ENCODE measurements around the gene KRT17.
"Not testable (repeated sequence)": the region's sequence is repeated elsewhere in the genome, so short reads cannot be mapped to it uniquely, and the experiment has no call there.

The KRT17 gene

GRCh38 chr17:41633556-41634199, 9.3 kb upstream of the KRT17 start:
- no peak for DNase-seq

- no peak for DNase-seq
These were observed 8.2 kb upstream of the KRT17 start for GRCh38 chr17:41632482-41633105.

DNA sequence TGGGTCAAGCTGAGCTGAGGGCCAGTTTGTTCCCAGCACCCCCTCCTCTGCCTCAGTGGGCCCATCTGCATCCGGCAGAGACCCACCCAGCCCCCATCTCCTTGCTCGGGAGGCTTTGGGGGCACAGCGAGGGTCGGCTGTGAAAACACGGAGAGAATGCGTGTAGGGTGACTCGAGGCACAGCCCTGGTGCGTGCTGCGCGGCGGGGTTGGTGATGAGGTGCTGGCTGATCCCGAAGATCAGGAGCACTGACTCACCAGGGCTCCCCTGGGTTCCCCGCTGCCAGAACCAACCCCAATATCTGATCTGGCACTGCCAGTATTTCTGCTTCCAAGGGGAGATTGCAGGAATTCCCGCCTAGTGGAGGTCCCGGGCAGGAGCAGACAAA, 7.5 kb upstream of the KRT17 start:
- no peak for DNase-seq

DNA sequence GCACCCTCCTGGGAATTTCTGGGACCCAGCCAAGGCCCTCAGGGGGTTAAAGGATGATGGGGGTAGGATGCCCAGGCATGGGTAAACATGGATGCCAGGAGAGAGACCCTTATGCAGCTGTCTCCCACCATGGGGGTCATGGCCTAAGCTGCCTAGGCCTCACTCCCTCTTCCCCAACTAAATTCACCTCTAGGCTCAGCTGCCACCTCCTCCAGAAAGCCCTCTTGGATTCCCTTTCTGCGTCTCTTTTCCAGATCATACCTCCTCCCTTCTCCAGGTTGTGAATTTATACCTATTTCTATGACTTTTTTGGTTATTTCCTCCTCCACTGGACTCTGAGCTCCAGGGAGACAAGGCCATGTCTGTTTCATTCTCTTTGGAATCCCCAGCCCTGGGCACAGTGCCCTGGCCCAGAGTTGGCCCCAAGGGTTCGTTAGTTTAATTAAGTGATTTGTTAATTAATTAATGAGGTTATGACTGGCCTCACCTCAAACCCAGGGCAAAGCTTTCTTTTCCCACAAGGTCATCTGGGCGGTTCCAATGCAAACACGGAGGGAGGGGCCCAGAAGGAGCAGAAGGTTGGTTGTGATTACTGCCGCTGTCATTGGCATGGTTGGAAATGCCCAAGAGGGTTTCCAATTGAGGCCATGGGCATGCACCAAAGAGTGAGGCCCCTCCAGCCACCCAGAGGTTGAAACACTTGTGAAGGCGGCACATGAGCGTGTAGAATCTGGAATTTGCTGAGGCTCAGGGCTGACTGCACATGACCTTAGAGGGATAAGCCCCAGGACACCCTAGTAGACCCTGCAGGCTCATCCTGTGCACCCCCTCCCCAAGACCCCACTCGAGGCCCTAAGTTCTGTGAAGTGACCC, 6.9 kb upstream of the KRT17 start:
- no peak for DNase-seq

DNA sequence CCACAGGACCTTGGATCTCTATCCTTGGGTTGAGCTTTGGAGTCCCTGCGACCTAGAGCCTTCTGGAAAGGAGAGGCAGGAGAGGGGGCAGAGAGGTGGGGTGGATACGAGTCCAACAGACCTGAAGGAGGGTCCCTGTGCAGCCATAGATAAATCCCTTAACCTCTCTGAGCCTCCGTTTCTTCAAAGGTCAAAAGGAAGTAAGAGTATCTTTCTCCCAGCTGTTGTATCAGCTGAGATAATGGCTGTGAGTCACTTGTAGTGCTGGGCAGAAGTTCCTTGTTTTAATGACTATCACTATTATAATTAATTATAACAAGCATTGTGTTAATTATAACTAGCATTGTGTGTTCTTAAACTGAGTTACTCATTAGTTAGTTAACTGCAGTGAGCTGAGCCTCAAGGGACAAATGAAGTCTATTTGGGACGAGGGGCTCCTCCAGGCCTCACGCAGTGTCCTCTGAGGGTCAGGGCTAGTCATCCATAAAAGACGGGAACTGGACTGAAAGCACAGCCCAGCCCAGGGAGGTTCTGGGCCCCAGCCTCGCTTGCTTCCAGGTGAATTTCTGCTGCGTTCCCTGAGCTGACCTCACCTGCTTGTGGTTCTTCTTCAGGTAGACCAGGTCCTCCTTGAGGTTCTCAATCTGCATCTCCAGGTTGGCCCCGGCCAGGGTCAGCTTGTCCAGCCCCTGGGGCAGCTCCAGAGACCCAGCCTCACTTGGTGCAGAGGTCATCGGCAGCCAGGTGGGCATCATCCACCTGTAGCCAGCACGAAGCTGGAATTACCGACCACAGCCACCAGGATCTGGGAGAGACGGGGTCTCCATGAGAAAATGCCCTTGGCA, 5.7 kb upstream of the KRT17 start:
- no peak for DNase-seq

DNA sequence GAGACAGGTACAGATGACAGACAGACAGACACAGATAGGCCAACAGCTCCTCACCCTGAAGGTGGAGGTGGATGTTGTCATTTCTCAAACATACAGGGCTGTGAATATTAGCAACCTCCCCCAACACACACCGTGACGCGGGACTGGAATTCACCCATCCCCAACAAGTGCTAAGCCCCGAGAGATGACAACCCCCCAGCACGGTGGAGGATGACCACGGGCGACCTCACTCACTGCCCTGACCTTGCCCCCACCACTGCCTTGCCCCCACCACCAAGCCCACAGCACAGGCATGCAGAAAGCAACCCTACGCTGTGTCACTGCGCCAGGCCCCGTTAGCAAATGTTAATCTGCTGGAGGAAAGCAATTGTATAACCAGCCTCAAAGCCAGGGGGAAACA, 4.9 kb upstream of the KRT17 start:
- no peak for DNase-seq

DNA sequence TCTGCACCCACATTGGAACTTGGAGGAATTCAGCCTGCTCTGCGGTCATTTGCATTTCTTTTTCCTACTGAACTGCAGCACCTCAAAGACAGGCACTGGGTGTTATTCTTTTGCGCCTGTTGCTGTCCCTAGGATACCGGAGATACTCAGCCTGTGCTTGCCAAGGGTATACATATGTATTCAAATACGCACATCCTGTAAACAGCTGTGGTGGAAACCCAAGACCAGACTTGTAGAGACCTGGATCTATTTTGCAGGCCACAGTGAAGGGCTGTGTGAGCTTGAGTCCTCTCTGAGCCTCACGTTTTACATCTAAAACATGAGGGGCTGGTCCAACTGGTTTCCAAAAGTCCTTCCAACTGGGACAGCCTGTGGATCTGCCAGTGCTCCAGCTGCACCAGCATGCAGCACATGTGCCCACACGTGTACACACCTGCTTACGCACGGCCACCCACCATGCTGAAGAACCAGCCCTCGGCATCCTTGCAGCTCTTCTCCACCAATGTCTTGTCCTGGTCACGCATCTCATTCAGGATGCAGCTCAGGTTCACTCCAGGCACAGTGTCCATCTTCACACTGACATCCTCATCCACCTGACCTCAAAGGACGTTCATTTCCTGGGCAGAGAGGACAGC, 4.4 kb upstream of the KRT17 start:
- not testable (repeated sequence) for DNase-seq

DNA sequence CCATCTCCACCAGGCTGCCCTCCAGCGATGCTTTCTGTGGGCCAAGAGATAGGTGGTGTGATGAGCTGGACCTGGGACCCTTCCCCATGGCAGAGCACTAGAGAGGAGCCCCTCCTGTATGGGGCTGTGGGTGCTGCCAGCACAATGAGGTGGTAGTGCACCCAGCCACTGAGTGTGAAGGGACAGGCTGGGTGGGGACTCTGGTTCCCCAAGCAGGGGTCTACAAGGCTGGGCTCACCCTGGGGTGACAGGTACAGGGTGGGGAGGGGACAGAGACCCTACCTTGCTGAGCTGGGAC, 3.6 kb upstream of the KRT17 start:
- not testable (repeated sequence) for DNase-seq

GRCh38 chr17:41627316-41628072, 3.1 kb upstream of the KRT17 start:
- no peak for DNase-seq

DNA sequence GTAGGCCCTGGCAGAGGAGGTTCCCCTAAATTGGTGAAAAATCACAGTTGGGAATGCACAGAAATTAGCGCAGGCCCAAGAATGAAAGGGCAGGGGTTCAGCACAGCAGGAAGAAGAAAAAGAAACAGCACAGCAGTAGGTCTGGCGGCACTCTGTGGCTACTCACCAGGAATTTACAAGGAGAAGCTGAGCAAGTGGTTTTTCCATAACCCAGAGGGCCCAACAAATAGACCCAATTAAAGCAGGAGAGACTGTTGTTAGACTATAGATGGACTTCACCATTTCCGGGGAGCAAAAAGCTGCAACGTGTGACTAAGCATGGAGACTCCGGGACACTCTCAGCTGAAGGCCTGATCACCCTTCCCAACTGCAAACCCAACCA, 2.5 kb upstream of the KRT17 start:
- not testable (repeated sequence) for DNase-seq

- not testable (repeated sequence) for DNase-seq
These were observed 1.9 kb upstream of the KRT17 start for GRCh38 chr17:41626028-41626913.

DNA sequence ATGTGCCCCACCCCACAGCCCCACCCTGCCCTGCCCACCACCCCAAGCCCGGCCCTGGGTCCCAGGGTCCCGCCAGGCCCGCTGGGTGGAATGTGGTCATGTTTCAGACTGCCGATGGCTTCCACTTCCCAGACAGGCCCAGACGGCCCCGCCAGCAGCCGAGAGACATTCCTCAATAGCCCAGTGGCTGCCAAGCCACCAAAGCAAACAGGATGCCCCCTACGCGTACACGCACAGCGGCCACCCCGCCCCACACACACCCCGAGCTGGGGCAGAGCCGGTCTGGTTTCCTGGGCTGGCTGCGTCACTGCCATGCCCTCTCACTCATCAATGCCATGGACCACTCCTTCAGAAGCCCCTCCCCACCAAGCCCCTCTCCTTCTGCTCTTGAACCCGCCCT, 1.2 kb upstream of the KRT17 start:
- no peak for DNase-seq

- DNase-seq: not testable (repeated sequence)
These were observed 1.1 kb downstream of the KRT17 start for GRCh38 chr17:41623184-41623861.

GRCh38 chr17:41622340-41623183, 1.8 kb downstream of the KRT17 start:
- DNase-seq: not testable (repeated sequence)

- no peak for DNase-seq
These were observed 2.5 kb downstream of the KRT17 start for GRCh38 chr17:41621916-41622315.

DNA sequence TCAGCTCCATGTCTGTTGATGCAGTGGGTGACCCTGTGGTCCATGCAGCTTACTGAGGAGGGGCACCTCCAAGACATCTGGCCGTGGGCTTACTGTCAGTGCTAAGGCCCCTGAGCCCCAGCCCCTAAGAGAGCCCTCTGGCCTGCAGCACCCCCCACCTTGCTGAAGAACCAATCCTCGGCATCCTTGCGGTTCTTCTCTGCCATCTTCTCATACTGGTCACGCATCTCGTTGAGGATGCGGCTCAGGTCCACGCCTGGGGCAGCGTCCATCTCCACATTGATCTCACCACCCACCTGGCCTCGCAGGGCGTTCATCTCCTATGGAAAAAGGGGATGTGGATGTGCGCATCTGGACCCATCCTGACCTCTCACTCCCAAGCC, 2.9 kb downstream of the KRT17 start:
- not testable (repeated sequence) for DNase-seq

DNA sequence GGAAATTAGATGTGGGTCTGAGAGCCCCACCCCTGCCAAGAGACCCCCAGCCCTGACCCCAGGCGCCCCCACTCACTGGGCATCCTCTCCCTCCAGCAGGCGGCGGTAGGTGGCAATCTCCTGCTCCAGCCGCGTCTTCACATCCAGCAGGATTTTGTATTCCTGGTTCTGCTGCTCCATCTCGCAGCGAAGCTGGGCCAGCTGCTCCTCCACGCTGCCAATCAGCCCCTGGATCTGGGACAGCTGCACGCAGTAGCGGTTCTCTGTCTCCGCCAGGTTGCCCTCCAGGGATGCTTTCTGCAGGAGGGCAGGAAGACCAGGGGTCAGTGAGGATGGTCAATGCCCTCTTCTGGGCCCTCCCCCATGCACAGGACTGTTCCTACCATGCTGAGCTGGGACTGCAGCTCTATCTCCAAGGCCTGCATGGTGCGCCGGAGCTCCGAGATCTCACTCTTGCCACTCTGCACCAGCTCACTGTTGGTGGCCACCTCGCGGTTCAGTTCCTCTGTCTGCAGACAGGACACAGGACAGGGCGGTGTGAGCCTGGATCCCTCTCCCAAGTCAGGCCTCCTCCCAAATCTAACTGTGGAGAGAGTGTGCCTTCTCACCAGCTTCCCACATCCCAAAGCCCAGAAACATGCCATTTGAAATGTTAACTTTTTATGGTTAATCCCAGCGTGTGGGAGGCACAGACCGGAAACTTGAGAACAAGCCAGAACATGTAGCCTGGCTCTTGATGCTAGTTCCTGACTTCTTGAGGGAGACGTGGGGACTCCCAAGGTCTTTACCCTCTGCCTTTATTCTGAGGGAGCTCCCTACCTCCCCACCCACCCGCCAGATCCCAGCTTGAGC, 3.6 kb downstream of the KRT17 start:
- no peak for DNase-seq

- not testable (repeated sequence) for DNase-seq
These were observed 4.3 kb downstream of the KRT17 start for GRCh38 chr17:41619927-41620582.
